Trophoblast cell (in vitro differentiated cells and primary cell): ENCODE results near the gene MED25.
A peak's percentile ranks its signal among the peaks of the same experiment; 100 is the strongest.

ENCODE experiments used
- DNase-seq, 2 donors: peaks; one replicate each; pipeline ENCODE4 v3.0.0-alpha.2; 2016
- H2AFZ ChIP-seq: 2 replicates; pipeline ENCODE4 v1.6.1; 2013; ENCODE audit warnings: low read length, moderate library complexity, mild to moderate bottlenecking; ENCODE audit not compliant: insufficient read depth, poor library complexity
- H2AK5ac ChIP-seq: 2 replicates; pipeline ENCODE4 v1.6.1; 2013; ENCODE audit warnings: mild to moderate bottlenecking, low read length
- H2BK120ac ChIP-seq: 2 replicates; pipeline ENCODE4 v1.6.1; 2013; ENCODE audit warnings: low read length, mild to moderate bottlenecking, moderate library complexity; ENCODE audit not compliant: insufficient read depth, poor library complexity
- H2BK12ac ChIP-seq: 2 replicates; pipeline ENCODE4 v1.6.1; 2013; ENCODE audit warnings: mild to moderate bottlenecking, low read length, moderate library complexity
- H2BK5ac ChIP-seq: 2 replicates; pipeline ENCODE4 v1.6.1; 2013; ENCODE audit warnings: low read length, low read depth, moderate library complexity, mild to moderate bottlenecking; ENCODE audit not compliant: poor library complexity
- H3K14ac ChIP-seq: 2 replicates; pipeline ENCODE4 v1.6.1; 2013; ENCODE audit warnings: mild to moderate bottlenecking, low read length
- H3K18ac ChIP-seq: 2 replicates; pipeline ENCODE4 v1.6.1; 2013; ENCODE audit warnings: mild to moderate bottlenecking, low read length
- H3K23ac ChIP-seq: 2 replicates; pipeline ENCODE4 v1.6.1; 2013; ENCODE audit warnings: low read length
- H3K27ac ChIP-seq: 2 replicates; pipeline ENCODE4 v1.5.1; 2013; ENCODE audit warnings: low read depth, mild to moderate bottlenecking, inconsistent platforms, low read length, moderate library complexity
- H3K27me3 ChIP-seq: 2 replicates; pipeline ENCODE4 v1.6.1; 2013; ENCODE audit warnings: inconsistent platforms, mild to moderate bottlenecking, low read length, moderate library complexity; ENCODE audit not compliant: insufficient read depth
- H3K36me3 ChIP-seq, 2 experiments: 1 replicate in 1 of 2; 2 replicates in 1 of 2; pipeline ENCODE4 v1.6.1; 2013; ENCODE audit warnings: low read length in 2 of 2, mild to moderate bottlenecking in 2 of 2, moderate library complexity in 1 of 2; ENCODE audit not compliant: insufficient read depth in 2 of 2, control insufficient read depth in 1 of 2
- H3K4ac ChIP-seq: 2 replicates; pipeline ENCODE4 v1.6.1; 2013; ENCODE audit warnings: low read depth, mild to moderate bottlenecking, low read length, moderate library complexity
- H3K4me1 ChIP-seq, 2 experiments: 1 replicate in 1 of 2; 2 replicates in 1 of 2; pipeline ENCODE4 v1.6.1; 2013; ENCODE audit warnings: low read length in 2 of 2, mild to moderate bottlenecking in 2 of 2, moderate library complexity in 1 of 2; ENCODE audit not compliant: insufficient read depth in 2 of 2, control insufficient read depth in 1 of 2
- H3K4me2 ChIP-seq: 2 replicates; pipeline ENCODE4 v1.6.1; 2013; ENCODE audit warnings: inconsistent platforms, mild to moderate bottlenecking, low read length, moderate library complexity
- H3K4me3 ChIP-seq: 2 replicates; pipeline ENCODE4 v1.5.1; 2013; ENCODE audit warnings: mild to moderate bottlenecking, low read depth, low read length, inconsistent platforms
- H3K79me1 ChIP-seq: one replicate; pipeline ENCODE4 v1.6.1; 2013; ENCODE audit warnings: low read length
- H3K79me2 ChIP-seq: 2 replicates; pipeline ENCODE4 v1.6.1; 2013; ENCODE audit warnings: low read length, mild to moderate bottlenecking; ENCODE audit not compliant: control insufficient read depth, insufficient read depth, poor library complexity
- H3K9ac ChIP-seq: 2 replicates; pipeline ENCODE4 v1.6.1; 2013; ENCODE audit warnings: mild to moderate bottlenecking, low read length
- H3K9me3 ChIP-seq: 2 replicates; pipeline ENCODE4 v1.6.1; 2013; ENCODE audit warnings: low read depth, mild to moderate bottlenecking, control low read depth, inconsistent platforms, low read length; ENCODE audit not compliant: insufficient read depth
- H4K12ac ChIP-seq: 2 replicates; pipeline ENCODE4 v1.6.1; 2013; ENCODE audit warnings: low read depth, mild to moderate bottlenecking, low read length, moderate library complexity
- H4K8ac ChIP-seq: 2 replicates; pipeline ENCODE4 v1.6.1; 2013; ENCODE audit warnings: low read depth, mild to moderate bottlenecking, low read length, moderate library complexity
- H4K91ac ChIP-seq: one replicate; pipeline ENCODE4 v1.6.1; 2013; ENCODE audit warnings: low read depth, mild to moderate bottlenecking, low read length, moderate library complexity
- WGBS: extraction: QIAGEN DNeasy Blood & Tissue Kit; methylation state at CpG from one replicate; pipeline ENCODE4 v1.1.7; 2013; ENCODE audit warnings: missing lambda C conversion rate; ENCODE audit not compliant: insufficient read length, insufficient coverage; ENCODE audit errors: extremely low coverage; 5-methylcytosine and 5-hydroxymethylcytosine counted together

MED25 gene

DNA sequence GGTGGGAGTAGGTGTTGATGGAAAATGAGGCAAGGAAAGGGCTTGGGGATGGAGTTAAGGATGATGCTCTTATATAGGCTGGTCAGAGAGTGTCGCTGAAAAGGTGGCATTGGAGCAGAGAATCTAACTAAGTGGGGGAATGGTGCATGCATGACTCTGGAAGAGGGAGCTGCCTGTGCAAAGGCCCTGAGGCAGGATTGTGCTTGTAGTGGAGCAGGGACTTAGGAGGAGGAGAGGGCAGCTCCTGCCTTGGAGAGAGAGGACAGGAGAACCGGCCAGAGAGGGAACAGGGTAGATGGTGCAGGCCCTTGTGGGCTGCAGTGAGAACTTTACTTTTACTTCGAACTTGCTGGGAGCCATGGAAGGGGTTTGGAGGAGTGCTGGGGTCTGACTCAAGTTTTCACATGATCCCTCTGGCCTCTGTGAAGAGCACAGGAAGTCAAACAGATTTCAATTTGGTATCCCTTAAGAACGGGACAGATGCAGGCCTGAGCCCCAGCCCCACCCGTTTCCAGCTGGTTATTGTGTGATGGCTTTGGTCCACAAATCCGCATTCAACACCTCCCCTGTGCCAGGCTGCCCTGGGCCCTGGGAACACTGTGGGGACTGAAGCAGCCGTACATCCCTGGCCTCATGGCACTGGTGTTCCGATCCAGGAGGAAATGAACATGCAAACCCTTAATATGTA lies 44.3 kb upstream of the MED25 start:
- no peak overlapping the region for H3K14ac ChIP-seq
- no peak overlapping the region for H2BK12ac ChIP-seq
- peaks cover 21 to 25% of the 10 kb centered on the region in 2 experiments for H3K36me3 ChIP-seq
- no peak overlapping the region for H2BK5ac ChIP-seq
- H3K4me1 ChIP-seq = peaks cover 6 to 8% of the 10 kb centered on the region in 2 experiments
- H3K23ac ChIP-seq = no peak overlapping the region
- H2BK120ac ChIP-seq = no peak overlapping the region
- no peaks in the 10 kb centered on the region for H3K9me3 ChIP-seq
- no peak overlapping the region for H3K18ac ChIP-seq
- no peaks in the 10 kb centered on the region for H3K79me1 ChIP-seq
- H3K9ac ChIP-seq = no peak overlapping the region
- H2AK5ac ChIP-seq = no peak overlapping the region
- no peak overlapping the region for H3K4ac ChIP-seq
- H3K4me2 ChIP-seq = no peak overlapping the region
- H4K12ac ChIP-seq = no peak overlapping the region
- no CpG with 5 or more reads among the region's 8 CpGs for WGBS
- DNase-seq = no peak
- no peaks in the 10 kb centered on the region for H3K27me3 ChIP-seq
- H3K4me3 ChIP-seq = no peak overlapping the region
- peak overlapping the region; percentile 25 for H4K91ac ChIP-seq
- H2AFZ ChIP-seq = no peak overlapping the region
- no peaks in the 10 kb centered on the region for H3K79me2 ChIP-seq
- no peak overlapping the region for H3K27ac ChIP-seq
- no peak overlapping the region for H4K8ac ChIP-seq

DNA sequence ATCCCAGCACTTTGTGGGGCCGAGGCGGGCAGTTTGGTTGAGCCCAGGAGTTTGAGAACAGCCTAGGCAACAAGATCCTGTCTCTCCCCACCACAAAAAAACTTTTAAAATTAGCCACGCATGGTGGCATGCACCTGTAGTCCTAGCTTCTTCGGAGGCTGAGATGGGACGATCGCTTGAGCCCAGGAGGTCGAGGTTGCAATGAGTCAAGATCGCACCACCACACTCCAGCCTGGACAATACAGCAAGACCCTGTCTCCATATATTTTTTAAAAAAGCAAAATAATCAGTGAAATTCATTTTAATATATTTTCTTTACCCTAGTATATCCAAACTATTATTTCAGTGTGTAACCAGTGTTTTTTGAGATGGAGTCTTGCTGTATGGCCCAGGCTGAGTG lies 43.1 kb upstream of the MED25 start:
- Histone ChIP-seq H3K27me3 (no peaks in the 10 kb centered on the region), H2AFZ (no peak overlapping the region), H3K18ac (no peak overlapping the region), H4K8ac (no peak overlapping the region), H3K4me1 (peaks cover 6 to 8% of the 10 kb centered on the region in 2 experiments), H3K27ac (peak overlapping the region; percentile 33), H3K79me1 (no peaks in the 10 kb centered on the region), H3K79me2 (no peaks in the 10 kb centered on the region), H2BK5ac (no peak overlapping the region), H3K4ac (no peak overlapping the region), H3K4me3 (no peak overlapping the region), H2BK12ac (no peak overlapping the region), H3K9me3 (no peaks in the 10 kb centered on the region), H3K36me3 (peaks cover 21 to 25% of the 10 kb centered on the region in 2 experiments), H4K12ac (no peak overlapping the region), H2BK120ac (no peak overlapping the region), H4K91ac (no peak overlapping the region), H3K23ac (no peak overlapping the region), H3K14ac (no peak overlapping the region), H2AK5ac (no peak overlapping the region), H3K4me2 (no peak overlapping the region), H3K9ac (no peak overlapping the region)
- DNase-seq = no peak
- WGBS = no CpG with 5 or more reads among the region's 8 CpGs

DNA sequence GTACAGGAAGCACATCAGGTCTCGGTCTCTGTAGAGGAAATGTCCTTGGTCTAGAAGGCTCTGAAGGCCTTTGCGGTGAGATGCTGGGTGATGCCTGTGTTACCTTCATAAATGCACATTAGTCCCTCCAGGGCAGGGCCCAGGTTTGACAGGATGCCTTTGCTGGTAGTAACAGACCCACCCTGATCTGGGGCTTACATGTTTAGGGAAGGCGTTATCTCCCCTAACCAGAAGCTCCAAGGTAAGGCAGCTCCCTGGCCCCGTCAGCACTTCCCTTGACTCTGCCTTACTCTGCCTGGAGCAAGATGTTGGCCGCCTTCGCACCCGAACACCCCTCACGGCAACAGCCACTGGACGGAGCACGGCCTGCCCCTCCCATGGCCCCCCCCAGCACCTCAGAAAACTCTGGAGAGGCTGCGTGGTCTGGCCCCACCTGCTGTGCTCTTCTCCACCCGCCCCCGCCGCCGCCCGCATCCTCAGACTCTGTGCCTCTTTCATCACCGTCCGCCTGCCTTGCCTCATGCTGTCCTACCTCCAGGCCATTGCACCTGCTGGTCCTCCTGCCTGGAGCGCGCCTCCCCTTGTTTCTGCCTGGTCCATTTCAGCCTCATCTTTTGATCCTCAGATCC lies 42.2 kb upstream of the MED25 start:
- peaks cover 21 to 27% of the 10 kb centered on the region in 2 experiments for H3K36me3 ChIP-seq
- no CpG with 5 or more reads among the region's 20 CpGs for WGBS

DNA sequence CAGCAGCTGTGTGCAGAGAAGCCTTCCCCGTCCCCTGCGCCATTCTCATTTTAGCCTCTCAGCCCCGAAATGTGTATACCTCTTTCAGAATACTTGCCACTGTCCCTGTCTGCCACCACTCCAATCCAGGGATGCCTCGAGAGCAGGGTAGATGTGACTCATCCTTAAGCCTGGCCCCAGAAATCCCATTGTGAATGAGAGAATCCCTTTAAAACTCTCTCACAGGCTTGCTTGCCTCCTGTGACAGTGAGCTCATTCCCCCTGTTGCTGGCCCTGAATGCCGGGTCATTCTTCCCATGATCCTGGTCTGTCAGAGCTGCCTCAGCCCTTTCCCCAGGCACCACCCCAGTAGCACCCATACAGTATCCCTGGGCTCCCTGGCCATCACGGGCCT lies 41.7 kb upstream of the MED25 start:
- no peaks in the 10 kb centered on the region for H3K9me3 ChIP-seq
- no peak overlapping the region for H3K4me2 ChIP-seq

More for the DNA sequence above, 42.2 kb upstream of the MED25 start:
- Histone ChIP-seq H3K27ac (peak overlapping the region; percentile 24), H2AFZ (no peak overlapping the region), H4K8ac (no peak overlapping the region), H4K91ac (no peak overlapping the region), H3K18ac (no peak overlapping the region), H3K14ac (no peak overlapping the region), H3K79me1 (no peaks in the 10 kb centered on the region), H2BK120ac (no peak overlapping the region), H3K4me2 (no peak overlapping the region), H2BK5ac (no peak overlapping the region), H2BK12ac (no peak overlapping the region), H3K4me3 (no peak overlapping the region), H3K23ac (no peak overlapping the region), H2AK5ac (no peak overlapping the region), H3K4ac (no peak overlapping the region), H3K27me3 (no peaks in the 10 kb centered on the region), H3K79me2 (no peaks in the 10 kb centered on the region), H3K9ac (no peak overlapping the region), H3K4me1 (peaks cover 6 to 8% of the 10 kb centered on the region in 2 experiments), H3K9me3 (no peaks in the 10 kb centered on the region), H4K12ac (no peak overlapping the region)
- peak; percentile 94 to 97 for DNase-seq

More for the DNA sequence above, 41.7 kb upstream of the MED25 start:
- no peak overlapping the region for H2BK12ac ChIP-seq
- H3K23ac ChIP-seq = no peak overlapping the region
- DNase-seq = no peak
- peak overlapping the region; percentile 39 for H2BK5ac ChIP-seq
- no peaks in the 10 kb centered on the region for H3K79me1 ChIP-seq
- H2AK5ac ChIP-seq = no peak overlapping the region
- H3K27ac ChIP-seq = peak overlapping the region; percentile 43
- no peak overlapping the region for H3K18ac ChIP-seq
- H3K4ac ChIP-seq = peak overlapping the region; percentile 60
- no peaks in the 10 kb centered on the region for H3K79me2 ChIP-seq
- H4K8ac ChIP-seq = no peak overlapping the region
- H3K9ac ChIP-seq = no peak overlapping the region
- H3K4me3 ChIP-seq = no peak overlapping the region
- no peak overlapping the region for H2AFZ ChIP-seq
- H4K12ac ChIP-seq = no peak overlapping the region
- H3K36me3 ChIP-seq = peaks cover 26 to 28% of the 10 kb centered on the region in 2 experiments
- peaks cover 6 to 8% of the 10 kb centered on the region in 2 experiments for H3K4me1 ChIP-seq
- no CpG with 5 or more reads among the region's 6 CpGs for WGBS
- no peak overlapping the region for H3K14ac ChIP-seq
- no peaks in the 10 kb centered on the region for H3K27me3 ChIP-seq
- peak overlapping the region; percentile 64 for H2BK120ac ChIP-seq
- H4K91ac ChIP-seq = peak overlapping the region; percentile 1
